Ecto neural progenitor cell (in vitro differentiated cells): ENCODE measurements around the gene HIGD2A.

ENCODE experiments used
- DNase-seq: peaks from one replicate; pipeline ENCODE4 v3.0.0-alpha.2; 2018; ENCODE audit warnings: low spot score

Gene HIGD2A

GRCh38 chr5:176415952-176416924, 27.7 kb downstream of the HIGD2A start, which contains the start of gene CLTB:
TSS of gene CLTB (minus strand) at chr5:176416539. CDS start at chr5:176416363, 176 bp downstream.
- peak; percentile 93 for DNase-seq

GRCh38 chr5:176416965-176417364, 28.4 kb downstream of the HIGD2A start:
- no peak for DNase-seq

GRCh38 chr5:176418251-176418650, 29.7 kb downstream of the HIGD2A start:
- DNase-seq = no peak

- DNase-seq = no peak
Observed at GRCh38 chr5:176420086-176420485, 31.5 kb downstream of the HIGD2A start.

GRCh38 chr5:176420972-176421544, 32.5 kb downstream of the HIGD2A start:
- no peak for DNase-seq

- no peak for DNase-seq
Observed at GRCh38 chr5:176424181-176424580, 35.6 kb downstream of the HIGD2A start.

GRCh38 chr5:176425138-176425537, 36.6 kb downstream of the HIGD2A start:
- no peak for DNase-seq

GRCh38 chr5:176425791-176426190, 37.2 kb downstream of the HIGD2A start:
- no peak for DNase-seq

GRCh38 chr5:176426876-176427275, 38.3 kb downstream of the HIGD2A start:
- DNase-seq = no peak

- DNase-seq = no peak
Observed at GRCh38 chr5:176427971-176428370, 39.4 kb downstream of the HIGD2A start.

- DNase-seq = no peak
Observed at GRCh38 chr5:176429972-176430371, 41.4 kb downstream of the HIGD2A start.

GRCh38 chr5:176432707-176433106, 44.2 kb downstream of the HIGD2A start:
- DNase-seq = no peak

GRCh38 chr5:176436656-176437055, 48.1 kb downstream of the HIGD2A start:
- DNase-seq = no peak

GRCh38 chr5:176438959-176439757, 50.6 kb downstream of the HIGD2A start:
- DNase-seq = no peak
